Endothelial cell of umbilical vein (primary cell): ENCODE measurements around the gene SEPTIN5.
A peak's percentile ranks its signal among the peaks of the same experiment; 100 is the strongest.

Source experiments
- CTCF ChIP-seq, 2 donors: IDR thresholded peaks; 1 replicate in 1 of 2; 2 replicates in 1 of 2; pipeline ENCODE4 v1.5.1; 2011; ENCODE audit warnings: low read length in 2 of 2, mild to moderate bottlenecking in 2 of 2, moderate library complexity in 2 of 2, control low read depth in 1 of 2, inconsistent platforms in 1 of 2, low read depth in 1 of 2; ENCODE audit not compliant: insufficient read depth in 1 of 2; ENCODE audit errors: extremely low read depth in 1 of 2
- EZH2 ChIP-seq: IDR thresholded peaks from 2 replicates; pipeline ENCODE4 v1.6.1; 2012; ENCODE audit warnings: borderline replicate concordance, low read depth, mild to moderate bottlenecking, moderate library complexity, low read length, inconsistent platforms; ENCODE audit not compliant: severe bottlenecking
- FOS ChIP-seq: IDR thresholded peaks from 2 replicates; pipeline ENCODE4 v1.6.1; 2011; ENCODE audit warnings: mild to moderate bottlenecking, low read length, moderate library complexity, borderline replicate concordance; ENCODE audit not compliant: insufficient read depth
- MYC ChIP-seq: IDR thresholded peaks from one replicate; pipeline ENCODE4 v1.6.1; 2011; ENCODE audit warnings: mild to moderate bottlenecking, low read depth, low read length
- POLR2A ChIP-seq: IDR thresholded peaks from 2 replicates; pipeline ENCODE4 v1.6.1; 2012; ENCODE audit warnings: low read depth, mild to moderate bottlenecking, control low read depth, low read length
- POLR2AphosphoS5 ChIP-seq: IDR thresholded peaks from 2 replicates; pipeline ENCODE4 v1.6.1; 2012; ENCODE audit warnings: low read depth, mild to moderate bottlenecking, control low read depth, low read length, moderate library complexity; ENCODE audit not compliant: insufficient read depth
- TF ChIP-seq, protein P1 (sequence below): IDR thresholded peaks from 2 replicates; pipeline ENCODE4 v1.6.1; 2011; ENCODE audit not compliant: insufficient read depth, insufficient read length

DNA sequence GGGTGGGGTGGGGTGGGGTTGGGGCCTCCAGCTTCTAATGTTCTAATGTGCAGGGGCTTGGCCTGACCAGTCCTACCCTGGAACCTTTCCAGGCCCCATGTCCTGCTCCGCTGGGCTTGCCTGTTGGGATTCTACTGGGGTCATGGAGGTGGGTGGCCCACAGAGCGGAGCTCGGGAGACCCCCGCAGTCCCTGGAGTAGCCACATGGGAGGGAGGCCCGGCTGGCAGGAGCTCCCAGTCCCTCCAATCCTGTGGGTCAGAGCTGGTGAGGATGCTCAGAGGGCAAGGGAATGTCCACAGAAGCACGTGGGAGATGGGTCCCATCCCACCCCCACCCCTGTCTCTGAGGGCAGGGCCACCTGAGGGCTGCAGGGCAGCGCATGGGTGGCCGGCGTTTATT, 2.9 kb downstream of the SEPTIN5 start:
- TF ChIP-seq POLR2A, result no peak
- no peak for TF ChIP-seq MYC
- peak in 1 of 2 donors; percentile 1 for TF ChIP-seq CTCF (IDR thresholded peaks at IDR 0.05; ENCODE audit: extremely low read depth in 1 of 2, insufficient read depth in 1 of 2, low read depth in 1 of 2, low read length in 2 of 2)
- no peak for TF ChIP-seq EZH2
- TF ChIP-seq POLR2AphosphoS5, result no peak
- TF ChIP-seq, protein P1, sequence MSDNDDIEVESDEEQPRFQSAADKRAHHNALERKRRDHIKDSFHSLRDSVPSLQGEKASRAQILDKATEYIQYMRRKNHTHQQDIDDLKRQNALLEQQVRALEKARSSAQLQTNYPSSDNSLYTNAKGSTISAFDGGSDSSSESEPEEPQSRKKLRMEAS, result no peak
- TF ChIP-seq FOS, result no peak
